Measurements from ENCODE around the gene EPGN.

EPGN gene

DNA sequence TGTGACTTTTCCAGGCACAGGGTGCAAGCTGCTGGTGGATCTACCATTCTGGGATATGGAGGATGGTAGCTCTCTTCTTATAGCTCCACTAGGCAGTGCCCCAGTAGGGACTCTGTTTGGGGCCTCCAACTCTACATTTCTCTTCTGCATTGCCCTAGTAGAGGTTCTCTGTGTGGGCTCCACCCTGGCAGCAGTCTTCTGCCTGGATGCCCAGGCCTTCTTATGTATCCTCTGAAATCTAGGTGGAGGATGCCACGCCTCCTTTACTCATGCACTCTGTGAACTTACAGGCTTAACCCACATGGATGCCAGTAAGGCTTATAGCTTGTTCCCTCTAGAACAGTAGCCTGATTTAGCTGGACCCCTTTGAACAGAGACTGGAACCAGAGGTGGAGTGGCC lies 35.8 kb downstream of the EPGN start:
- no peak for DNase-seq

DNA sequence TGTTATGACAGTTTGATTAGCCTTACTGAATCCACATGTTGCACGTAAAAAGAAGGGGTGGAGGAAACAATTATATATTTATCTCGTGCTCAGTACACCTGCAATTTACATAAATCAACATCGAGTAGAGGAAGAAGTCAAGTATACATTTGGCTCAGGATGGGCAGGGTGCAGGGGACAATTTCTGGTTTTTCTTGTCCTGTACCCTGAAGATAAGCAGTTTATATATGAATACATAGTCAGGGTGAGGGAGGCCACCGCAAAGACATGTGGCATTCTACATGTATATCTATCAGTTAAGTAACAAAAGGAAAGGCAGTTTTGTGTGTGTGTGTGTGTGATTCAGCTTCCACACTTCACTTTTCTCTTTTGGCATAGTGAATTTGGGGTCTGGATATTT lies 45.6 kb downstream of the EPGN start:
- no peak for DNase-seq

DNA sequence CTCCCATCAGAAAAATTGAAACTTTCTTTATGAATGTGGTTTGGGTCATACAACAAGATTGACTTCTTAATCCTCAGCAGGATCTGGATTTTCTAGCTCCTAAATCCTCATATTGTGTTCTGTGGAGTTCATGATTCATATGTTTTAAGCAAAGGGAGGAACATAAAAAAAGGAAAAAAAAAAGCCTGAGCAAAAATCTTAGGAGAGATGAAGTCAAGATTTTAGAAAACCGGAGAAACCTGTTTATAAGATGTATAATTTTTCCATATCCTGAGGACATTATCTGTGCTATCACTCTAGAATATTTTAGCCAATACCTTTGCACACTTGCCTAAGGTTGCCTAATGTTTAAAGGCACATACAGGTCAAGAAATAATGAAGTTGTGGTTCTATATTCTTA lies 49.7 kb downstream of the EPGN start:
- no peak for DNase-seq

DNA sequence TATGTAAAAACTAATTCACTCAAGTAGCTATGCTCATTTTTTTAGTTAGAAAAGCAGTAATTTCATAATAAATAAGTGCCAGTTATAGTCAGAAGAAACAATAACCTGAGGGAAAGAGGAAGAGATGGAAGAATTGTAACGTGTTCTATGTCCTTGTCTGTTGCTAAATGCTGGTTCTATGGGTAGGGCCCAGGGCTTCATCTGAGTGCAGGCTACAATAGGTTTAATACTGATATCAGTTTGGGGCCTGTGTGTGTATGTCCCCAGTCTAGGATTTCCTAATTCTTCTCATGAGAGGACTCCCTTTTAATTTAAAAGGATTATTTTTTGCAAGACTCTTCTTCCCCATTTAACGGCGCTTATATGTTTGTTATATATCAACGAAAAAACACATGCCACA lies 53.4 kb downstream of the EPGN start:
- no peak for DNase-seq

DNA sequence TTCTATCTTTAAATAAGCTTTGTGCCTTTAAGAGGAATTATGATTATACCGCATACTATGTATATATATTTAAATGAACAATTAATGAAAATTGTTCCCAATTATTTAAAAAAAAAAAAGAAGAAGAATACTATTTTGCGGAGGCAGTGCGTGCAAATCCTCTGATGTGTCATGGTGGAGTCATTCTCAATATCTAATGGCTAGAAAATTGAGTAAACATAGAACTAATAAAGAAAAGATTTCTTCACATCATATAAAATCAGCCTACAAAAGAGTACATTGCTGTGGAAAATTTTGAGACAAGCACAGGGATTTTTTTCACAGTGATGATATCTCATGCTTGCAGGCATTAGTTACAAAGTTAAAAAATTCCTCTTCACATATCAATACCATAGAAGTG lies 54.1 kb downstream of the EPGN start:
- DNase-seq = no peak

DNA sequence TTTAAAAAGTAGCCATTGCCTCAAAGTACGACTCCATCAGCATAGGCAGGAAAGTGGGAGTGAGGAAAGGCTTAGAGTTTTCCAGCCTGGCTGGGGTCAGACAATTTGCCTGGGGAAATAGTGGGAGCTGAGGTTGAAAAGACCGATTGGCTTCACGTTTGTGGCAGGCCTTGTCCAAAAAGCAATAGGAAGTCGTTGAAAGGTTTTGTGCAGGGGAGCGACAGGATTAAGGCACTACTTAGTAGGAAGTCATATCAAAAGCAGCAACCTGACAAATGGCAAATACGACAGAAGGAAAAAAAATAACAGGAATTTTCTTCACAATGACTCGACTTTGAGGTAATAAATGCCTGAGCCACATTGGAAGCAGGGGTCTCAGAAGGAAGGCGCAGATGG lies 56.0 kb downstream of the EPGN start:
- no peak for DNase-seq

DNA sequence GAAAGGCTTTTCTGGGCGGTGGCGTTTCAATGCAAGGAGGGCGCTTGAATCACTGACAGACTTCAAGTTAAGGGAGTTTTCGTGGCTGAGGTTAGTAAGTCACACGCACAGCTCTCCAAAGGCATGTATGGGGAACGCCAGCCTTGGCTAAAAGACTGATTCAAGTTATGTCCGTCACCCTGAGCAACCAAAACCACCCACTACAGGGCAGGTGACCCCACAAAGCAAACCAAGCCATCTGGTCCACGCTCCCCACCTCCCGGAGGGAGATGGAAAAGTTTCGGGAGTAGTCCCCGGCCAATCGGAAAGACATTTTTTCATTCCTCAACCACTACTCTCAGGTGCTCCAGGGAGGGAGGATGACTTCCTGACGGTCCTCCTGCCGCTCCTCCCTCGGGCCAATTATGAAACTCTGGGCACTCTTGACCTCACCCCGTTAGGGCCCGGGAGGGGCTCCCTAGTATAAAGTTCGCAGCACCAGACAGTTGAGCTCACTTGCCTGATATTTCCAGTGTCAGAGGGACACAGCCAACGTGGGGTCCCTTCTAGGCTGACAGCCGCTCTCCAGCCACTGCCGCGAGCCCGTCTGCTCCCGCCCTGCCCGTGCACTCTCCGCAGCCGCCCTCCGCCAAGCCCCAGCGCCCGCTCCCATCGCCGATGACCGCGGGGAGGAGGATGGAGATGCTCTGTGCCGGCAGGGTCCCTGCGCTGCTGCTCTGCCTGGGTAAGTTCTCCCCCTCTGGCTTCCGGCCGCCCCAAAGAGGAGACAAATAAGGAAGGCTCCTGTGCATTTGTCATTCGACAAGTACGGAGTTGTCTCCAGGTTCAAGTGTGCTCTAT lies 56.6 kb downstream of the EPGN start, which contains the start of gene EREG:
EREG (plus strand) TSS at position 494 of the 840 bp plus-strand sequence; CDS start at position 658, 164 bp downstream.
- no peak for DNase-seq

DNA sequence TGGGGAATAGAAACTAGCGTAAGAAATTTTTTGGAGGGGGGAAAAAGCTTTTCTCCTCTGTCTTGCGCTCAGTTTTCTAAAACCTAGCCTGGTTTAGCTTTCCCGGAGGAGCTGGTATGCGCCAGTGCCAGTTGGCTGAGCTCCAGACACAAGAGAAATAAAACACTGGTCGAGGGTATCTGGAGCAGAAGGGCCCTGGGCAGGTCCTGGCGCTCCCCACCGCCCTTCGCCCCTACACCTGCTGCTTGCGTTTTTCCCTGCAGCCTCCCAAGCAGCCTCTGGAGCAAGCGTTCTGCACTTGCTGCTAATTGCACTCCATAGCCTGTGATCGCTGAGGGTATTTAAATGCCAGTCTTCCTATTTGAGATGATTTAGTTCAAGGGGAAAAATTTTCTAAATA lies 57.5 kb downstream of the EPGN start:
- DNase-seq = no peak

Data from NCI-H1930 (cell line).